ENCODE results near the gene DHX16. TPM values are rescaled to one million over a fixed set of nuclear protein-coding genes. Genes with fewer than 3 reads are reported as not detected.
A peak's percentile ranks its signal among the peaks of the same experiment; 100 is the strongest.

DHX16 gene
- total RNA-seq, 1 experiment from 2014 or later, result 46.4 TPM

GRCh38 chr6:30603961-30604360, 68.8 kb downstream of the DHX16 start:
- CTCF ChIA-PET, result no interaction called here
- peaks cover 94% of the 10 kb centered on the region for H3K36me3 ChIP-seq (ENCODE audit: insufficient read depth, low read length, poor library complexity, severe bottlenecking)
- intact Hi-C loops (cut with micrococcal nuclease; ENCODE audit: unreplicated experiment), result no loop called here
- TSS peak; percentile 11 for BruUV-seq (replicated peaks)
- H3K4me3 ChIP-seq (ENCODE audit: low read depth, low read length, poor library complexity, severe bottlenecking), result no peak overlapping the region
- POLR2A ChIA-PET (ENCODE audit: low non-redundant PET), result no interaction called here
- no peak overlapping the region for H3K27ac ChIP-seq (ENCODE audit: low read depth, low read length, poor library complexity, severe bottlenecking)
- no peaks in the 10 kb centered on the region for H3K27me3 ChIP-seq (replicated peaks; ENCODE audit: insufficient read depth, low read depth, low read length, poor library complexity)
- H3K4me1 ChIP-seq (ENCODE audit: insufficient read depth, low read length, poor library complexity, severe bottlenecking), result no peaks in the 10 kb centered on the region
- no peak for TF ChIP-seq EZH2 (IDR thresholded peaks at IDR 0.05; ENCODE audit: borderline replicate concordance, low read depth, low read length, poor library complexity, severe bottlenecking)
- no peak for TF ChIP-seq CTCF (conservative IDR thresholded peaks at IDR 0.05; ENCODE audit: low read depth, low read length)
- no peak for DNase-seq (ENCODE audit: low spot score)
- no peaks in the 10 kb centered on the region for H3K9me3 ChIP-seq (ENCODE audit: low read depth, low read length, poor library complexity, severe bottlenecking)

Other genes starting within 250 kb of the DHX16 start
- gene HLA-E, start 183.5 kb downstream of the DHX16 start, total RNA-seq (2021), result 36.9 and 41.1 TPM in 2 replicates
- gene GNL1, start 116.5 kb downstream of the DHX16 start, total RNA-seq (2021), result 93.2 and 101 TPM in 2 replicates
- gene PRR3, start 115.7 kb downstream of the DHX16 start, total RNA-seq (2021), result 49.9 and 53.0 TPM in 2 replicates
- gene ABCF1, start 101.6 kb downstream of the DHX16 start, total RNA-seq (2021), result 109 and 119 TPM in 2 replicates
- gene PPP1R10, start 55.8 kb downstream of the DHX16 start, total RNA-seq (2021), result 121 and 129 TPM in 2 replicates
- 70.3 and 70.4 TPM in 2 replicates for gene MRPS18B, start 55.2 kb downstream of the DHX16 start, total RNA-seq (2021)
- gene ATAT1, start 46.1 kb downstream of the DHX16 start, total RNA-seq (2021), result 31.7 and 33.0 TPM in 2 replicates
- gene C6orf136, start 25.9 kb downstream of the DHX16 start, total RNA-seq (2021), result 25.0 and 35.9 TPM in 2 replicates
- 49.3 and 50.3 TPM in 2 replicates for gene PPP1R18, start 13.6 kb upstream of the DHX16 start, total RNA-seq (2021)
- 49.8 and 54.4 TPM in 2 replicates for gene NRM, start 18.0 kb upstream of the DHX16 start, total RNA-seq (2021)
- 52.9 and 53.4 TPM in 2 replicates for gene MDC1, start 44.3 kb upstream of the DHX16 start, total RNA-seq (2021)
- 1,864 and 1,936 TPM in 2 replicates for gene TUBB, start 47.3 kb upstream of the DHX16 start, total RNA-seq (2021)
- gene FLOT1, start 69.7 kb upstream of the DHX16 start, total RNA-seq (2021), result 116 and 120 TPM in 2 replicates
- 33.5 and 34.6 TPM in 2 replicates for gene IER3, start 71.5 kb upstream of the DHX16 start, total RNA-seq (2021)
- gene DDR1, start 211.5 kb upstream of the DHX16 start, total RNA-seq (2021), result 48.0 and 57.9 TPM in 2 replicates
- 42.6 and 45.9 TPM in 2 replicates for gene GTF2H4, start 235.2 kb upstream of the DHX16 start, total RNA-seq (2021)
- 48.4 and 53.4 TPM in 2 replicates for gene VARS2, start 241.2 kb upstream of the DHX16 start, total RNA-seq (2021)

Measured in A673 (cell line).